GM23338 (cell line): ENCODE data around the gene WDR76. TPM values are rescaled to one million over a fixed set of nuclear protein-coding genes. Genes with fewer than 3 reads are reported as not detected.

Experiments
- ATAC-seq: fragments of 200-7000 bp; cut with Tn5 transposase; 3 replicates; pipeline ENCODE4 v1.9.1; 2020
- DNase-seq: peaks from one replicate; pipeline ENCODE4 v3.0.0-alpha.2; 2015; ENCODE audit warnings: low spot score
- H2AFZ ChIP-seq: fragments of 200-600 bp; sonication (generic); 2 replicates; pipeline ENCODE4 v1.8.0; 2016; ENCODE audit warnings: antibody characterized with exemption, mild to moderate bottlenecking, moderate library complexity
- H3F3A ChIP-seq: fragments of 200-600 bp; sonication (generic); replicated peaks from 2 replicates; pipeline ENCODE4 v1.8.0; 2017; ENCODE audit warnings: antibody characterized with exemption, mixed run types, low read depth
- H3K27ac ChIP-seq: fragments of 200-600 bp; sonication (generic); 2 replicates; pipeline ENCODE4 v1.6.1; 2016; ENCODE audit warnings: low read depth
- H3K27me3 ChIP-seq: fragments of 200-600 bp; sonication (generic); 2 replicates; pipeline ENCODE4 v1.8.0; 2016; ENCODE audit warnings: mild to moderate bottlenecking, mixed run types, moderate library complexity; ENCODE audit not compliant: insufficient read depth
- H3K36me3 ChIP-seq: fragments of 200-600 bp; sonication (generic); 2 replicates; pipeline ENCODE4 v1.8.0; 2016; ENCODE audit warnings: mild to moderate bottlenecking; ENCODE audit not compliant: insufficient read depth
- H3K4me1 ChIP-seq: fragments of 200-600 bp; sonication (generic); 2 replicates; pipeline ENCODE4 v1.8.0; 2016; ENCODE audit warnings: mild to moderate bottlenecking, moderate library complexity; ENCODE audit not compliant: insufficient read depth
- H3K4me2 ChIP-seq: fragments of 200-600 bp; sonication (generic); 2 replicates; pipeline ENCODE4 v1.7.1; 2017; ENCODE audit warnings: mixed run types
- H3K4me3 ChIP-seq: fragments of 200-600 bp; sonication (generic); 2 replicates; pipeline ENCODE4 v1.6.1; 2016; ENCODE audit warnings: mixed run types
- H3K79me2 ChIP-seq: fragments of 200-600 bp; sonication (generic); replicated peaks from 2 replicates; pipeline ENCODE4 v1.8.0; 2017; ENCODE audit warnings: mild to moderate bottlenecking; ENCODE audit not compliant: insufficient read depth
- H3K9me2 ChIP-seq: fragments of 200-600 bp; sonication (generic); 2 replicates; pipeline ENCODE4 v1.8.0; 2017; ENCODE audit not compliant: insufficient read depth
- H4K20me1 ChIP-seq: fragments of 200-600 bp; sonication (generic); replicated peaks from 2 replicates; pipeline ENCODE4 v1.8.0; 2017; ENCODE audit warnings: mild to moderate bottlenecking; ENCODE audit not compliant: insufficient read depth
- H3K27ac Mint-ChIP-seq: 2 replicates; pipeline ENCODE4 v1.8.0; 2020; ENCODE audit warnings: inconsistent platforms, mild to moderate bottlenecking, moderate library complexity, mixed read lengths
- H3K27me3 Mint-ChIP-seq: 3 replicates; pipeline ENCODE4 v1.8.0; 2022; ENCODE audit warnings: low read depth, mild to moderate bottlenecking, moderate library complexity, mixed read lengths, inconsistent platforms; ENCODE audit not compliant: insufficient read depth, poor library complexity
- H3K36me3 Mint-ChIP-seq: 3 replicates; pipeline ENCODE4 v1.8.0; 2021; ENCODE audit warnings: low read depth, mild to moderate bottlenecking, inconsistent platforms, moderate library complexity, mixed read lengths
- H3K4me1 Mint-ChIP-seq: 3 replicates; pipeline ENCODE4 v1.8.0; 2020; ENCODE audit warnings: mild to moderate bottlenecking, inconsistent platforms, mixed read lengths
- H3K4me3 Mint-ChIP-seq: 3 replicates; pipeline ENCODE4 v1.8.0; 2021; ENCODE audit warnings: moderate library complexity, mild to moderate bottlenecking, inconsistent platforms, mixed read lengths
- H3K9me3 Mint-ChIP-seq: 3 replicates; pipeline ENCODE4 v1.8.0; 2020; ENCODE audit warnings: moderate library complexity, mild to moderate bottlenecking, inconsistent platforms, mixed read lengths
- CREB1 ChIP-seq: fragments of 250-450 bp; sonication (Bioruptor Pico); IDR thresholded peaks from 2 replicates; pipeline ENCODE4 v1.5.0; 2020; ENCODE audit warnings: low read depth, mild to moderate bottlenecking, moderate library complexity
- EZH2 ChIP-seq: fragments of 200-600 bp; sonication (generic); IDR thresholded peaks from one replicate; pipeline ENCODE4 v1.8.0; 2017; ENCODE audit warnings: antibody characterized with exemption, mild to moderate bottlenecking, low read depth; ENCODE audit not compliant: unreplicated experiment
- EZH2phosphoT487 ChIP-seq: fragments of 200-600 bp; sonication (generic); IDR thresholded peaks from one replicate; pipeline ENCODE4 v1.8.1; 2018; ENCODE audit warnings: antibody characterized with exemption; ENCODE audit not compliant: unreplicated experiment
- JUNB ChIP-seq: IDR thresholded peaks from one replicate; pipeline ENCODE4 v1.6.1; 2016; ENCODE audit warnings: antibody characterized with exemption; ENCODE audit not compliant: unreplicated experiment
- NANOG ChIP-seq: IDR thresholded peaks from 2 replicates; pipeline ENCODE4 v1.6.1; 2016; ENCODE audit warnings: antibody characterized with exemption, borderline replicate concordance
- POLR2AphosphoS5 ChIP-seq: IDR thresholded peaks from 2 replicates; pipeline ENCODE4 v1.6.1; 2016; ENCODE audit warnings: antibody characterized with exemption, low read depth
- STAT1 ChIP-seq: IDR thresholded peaks from one replicate; pipeline ENCODE4 v1.6.1; 2016; ENCODE audit warnings: antibody characterized with exemption; ENCODE audit not compliant: unreplicated experiment
- ZNF114 ChIP-seq: fragments of 250-450 bp; sonication (Bioruptor Pico); IDR thresholded peaks from 2 replicates; pipeline ENCODE4 v1.5.0; 2020; ENCODE audit warnings: mild to moderate bottlenecking, moderate library complexity
- ZNF331 ChIP-seq: fragments of 250-450 bp; sonication (Bioruptor Pico); IDR thresholded peaks from 2 replicates; pipeline ENCODE4 v1.5.0; 2020; ENCODE audit warnings: low read depth, mild to moderate bottlenecking, moderate library complexity
- polyA plus RNA-seq: library from polyadenylated mRNA; unstranded; fragments of >200 nt; fragmentation: Nextera tagmentation; extraction: Ambion mirVana; gene quantifications from 2 replicates; pipeline ENCODE4 v1.2.1, GENCODE V29; 2016
- total RNA-seq: library from RNA; depleted of rRNA; stranded (reverse); fragments of >200 nt; shearing (Covaris generic); gene quantifications from 2 replicates; pipeline ENCODE4 v1.2.3, GENCODE V29; 2014
- TF ChIP-seq, protein P1 (sequence below): fragments of 250-450 bp; sonication (Bioruptor Pico); IDR thresholded peaks from 2 replicates; pipeline ENCODE4 v1.5.0; 2020; ENCODE audit warnings: mild to moderate bottlenecking, moderate library complexity
- TF ChIP-seq, protein P2 (sequence below): IDR thresholded peaks from 2 replicates; pipeline ENCODE4 v1.6.1; 2016; ENCODE audit warnings: antibody characterized with exemption
- TF ChIP-seq, protein P3 (sequence below), 2 experiments: fragments of 200-600 bp in 1 of 2; sonication (generic) in 1 of 2; conservative IDR thresholded peaks; 2 replicates each; pipeline versions ENCODE4 v1.5.1 to v1.6.1; 2016 to 2017; ENCODE audit warnings: antibody characterized with exemption in 2 of 2, low read depth in 2 of 2, mild to moderate bottlenecking in 2 of 2, moderate library complexity in 1 of 2
- TF ChIP-seq, protein P4 (sequence below): IDR thresholded peaks from one replicate; pipeline ENCODE4 v1.6.1; 2018; ENCODE audit warnings: antibody characterized with exemption; ENCODE audit not compliant: unreplicated experiment

The WDR76 gene
- total and polyA plus RNA-seq, 2 experiments from 2014 or later: 9.7 to 17.8 TPM

DNA sequence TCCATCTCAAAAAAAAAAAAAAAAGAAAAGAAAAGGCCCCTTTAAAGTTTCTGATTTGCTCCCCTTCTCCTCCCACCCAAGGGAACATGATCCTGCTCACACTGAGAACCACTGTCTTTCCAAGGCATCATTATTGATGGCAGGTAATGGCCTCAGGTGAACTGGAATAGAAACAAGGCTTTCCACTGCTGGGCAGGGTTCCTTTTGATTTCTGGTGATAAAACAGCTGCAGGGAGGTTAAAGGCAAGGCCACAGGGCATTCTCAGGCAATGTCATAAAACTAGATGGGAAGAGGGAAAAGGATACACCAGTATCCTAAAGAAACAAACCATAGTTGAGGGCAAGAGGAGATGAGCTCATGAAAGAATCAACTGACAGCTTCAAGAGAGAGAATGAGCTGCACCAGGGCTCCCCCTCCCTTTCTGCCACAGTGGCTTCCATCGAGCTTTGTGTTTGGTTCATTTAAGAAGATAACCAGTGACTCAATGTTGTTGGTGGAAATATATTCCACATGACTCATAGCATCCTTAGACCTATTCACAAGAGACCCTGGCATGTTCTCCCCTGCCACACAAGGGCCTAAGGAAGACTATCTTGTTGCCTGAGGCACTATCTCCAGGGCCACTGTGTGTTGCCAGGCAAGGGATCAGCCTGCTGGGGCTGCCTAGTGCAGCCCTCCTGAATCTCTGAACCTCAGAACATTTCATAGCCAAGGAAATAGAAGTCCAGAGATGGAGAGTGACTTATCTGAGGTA, 86.4 kb downstream of the WDR76 start:
- ATAC-seq: no peak

More for the DNA sequence above, 86.4 kb downstream of the WDR76 start:
- H3K4me3 ChIP-seq: no peak overlapping the region
- H3K9me2 ChIP-seq: no peaks in the 10 kb centered on the region
- Mint-ChIP-seq H3K27me3 (peaks cover 4% of the 10 kb centered on the region), H3K9me3 (no peaks in the 10 kb centered on the region), H3K36me3 (peaks cover 20% of the 10 kb centered on the region), H3K4me3 (no peak overlapping the region), H3K4me1 (peaks cover 7% of the 10 kb centered on the region; the same call in 2 of the 3 replicates), H3K27ac (no peak overlapping the region)
- no peaks in the 10 kb centered on the region; the same call in 1 of the 2 replicates for H4K20me1 ChIP-seq
- no peak overlapping the region for H3K27ac ChIP-seq
- no peaks in the 10 kb centered on the region; the same call in 1 of the 2 replicates for H3K36me3 ChIP-seq
- no peaks in the 10 kb centered on the region for H3K79me2 ChIP-seq
- TF ChIP-seq, protein P1, sequence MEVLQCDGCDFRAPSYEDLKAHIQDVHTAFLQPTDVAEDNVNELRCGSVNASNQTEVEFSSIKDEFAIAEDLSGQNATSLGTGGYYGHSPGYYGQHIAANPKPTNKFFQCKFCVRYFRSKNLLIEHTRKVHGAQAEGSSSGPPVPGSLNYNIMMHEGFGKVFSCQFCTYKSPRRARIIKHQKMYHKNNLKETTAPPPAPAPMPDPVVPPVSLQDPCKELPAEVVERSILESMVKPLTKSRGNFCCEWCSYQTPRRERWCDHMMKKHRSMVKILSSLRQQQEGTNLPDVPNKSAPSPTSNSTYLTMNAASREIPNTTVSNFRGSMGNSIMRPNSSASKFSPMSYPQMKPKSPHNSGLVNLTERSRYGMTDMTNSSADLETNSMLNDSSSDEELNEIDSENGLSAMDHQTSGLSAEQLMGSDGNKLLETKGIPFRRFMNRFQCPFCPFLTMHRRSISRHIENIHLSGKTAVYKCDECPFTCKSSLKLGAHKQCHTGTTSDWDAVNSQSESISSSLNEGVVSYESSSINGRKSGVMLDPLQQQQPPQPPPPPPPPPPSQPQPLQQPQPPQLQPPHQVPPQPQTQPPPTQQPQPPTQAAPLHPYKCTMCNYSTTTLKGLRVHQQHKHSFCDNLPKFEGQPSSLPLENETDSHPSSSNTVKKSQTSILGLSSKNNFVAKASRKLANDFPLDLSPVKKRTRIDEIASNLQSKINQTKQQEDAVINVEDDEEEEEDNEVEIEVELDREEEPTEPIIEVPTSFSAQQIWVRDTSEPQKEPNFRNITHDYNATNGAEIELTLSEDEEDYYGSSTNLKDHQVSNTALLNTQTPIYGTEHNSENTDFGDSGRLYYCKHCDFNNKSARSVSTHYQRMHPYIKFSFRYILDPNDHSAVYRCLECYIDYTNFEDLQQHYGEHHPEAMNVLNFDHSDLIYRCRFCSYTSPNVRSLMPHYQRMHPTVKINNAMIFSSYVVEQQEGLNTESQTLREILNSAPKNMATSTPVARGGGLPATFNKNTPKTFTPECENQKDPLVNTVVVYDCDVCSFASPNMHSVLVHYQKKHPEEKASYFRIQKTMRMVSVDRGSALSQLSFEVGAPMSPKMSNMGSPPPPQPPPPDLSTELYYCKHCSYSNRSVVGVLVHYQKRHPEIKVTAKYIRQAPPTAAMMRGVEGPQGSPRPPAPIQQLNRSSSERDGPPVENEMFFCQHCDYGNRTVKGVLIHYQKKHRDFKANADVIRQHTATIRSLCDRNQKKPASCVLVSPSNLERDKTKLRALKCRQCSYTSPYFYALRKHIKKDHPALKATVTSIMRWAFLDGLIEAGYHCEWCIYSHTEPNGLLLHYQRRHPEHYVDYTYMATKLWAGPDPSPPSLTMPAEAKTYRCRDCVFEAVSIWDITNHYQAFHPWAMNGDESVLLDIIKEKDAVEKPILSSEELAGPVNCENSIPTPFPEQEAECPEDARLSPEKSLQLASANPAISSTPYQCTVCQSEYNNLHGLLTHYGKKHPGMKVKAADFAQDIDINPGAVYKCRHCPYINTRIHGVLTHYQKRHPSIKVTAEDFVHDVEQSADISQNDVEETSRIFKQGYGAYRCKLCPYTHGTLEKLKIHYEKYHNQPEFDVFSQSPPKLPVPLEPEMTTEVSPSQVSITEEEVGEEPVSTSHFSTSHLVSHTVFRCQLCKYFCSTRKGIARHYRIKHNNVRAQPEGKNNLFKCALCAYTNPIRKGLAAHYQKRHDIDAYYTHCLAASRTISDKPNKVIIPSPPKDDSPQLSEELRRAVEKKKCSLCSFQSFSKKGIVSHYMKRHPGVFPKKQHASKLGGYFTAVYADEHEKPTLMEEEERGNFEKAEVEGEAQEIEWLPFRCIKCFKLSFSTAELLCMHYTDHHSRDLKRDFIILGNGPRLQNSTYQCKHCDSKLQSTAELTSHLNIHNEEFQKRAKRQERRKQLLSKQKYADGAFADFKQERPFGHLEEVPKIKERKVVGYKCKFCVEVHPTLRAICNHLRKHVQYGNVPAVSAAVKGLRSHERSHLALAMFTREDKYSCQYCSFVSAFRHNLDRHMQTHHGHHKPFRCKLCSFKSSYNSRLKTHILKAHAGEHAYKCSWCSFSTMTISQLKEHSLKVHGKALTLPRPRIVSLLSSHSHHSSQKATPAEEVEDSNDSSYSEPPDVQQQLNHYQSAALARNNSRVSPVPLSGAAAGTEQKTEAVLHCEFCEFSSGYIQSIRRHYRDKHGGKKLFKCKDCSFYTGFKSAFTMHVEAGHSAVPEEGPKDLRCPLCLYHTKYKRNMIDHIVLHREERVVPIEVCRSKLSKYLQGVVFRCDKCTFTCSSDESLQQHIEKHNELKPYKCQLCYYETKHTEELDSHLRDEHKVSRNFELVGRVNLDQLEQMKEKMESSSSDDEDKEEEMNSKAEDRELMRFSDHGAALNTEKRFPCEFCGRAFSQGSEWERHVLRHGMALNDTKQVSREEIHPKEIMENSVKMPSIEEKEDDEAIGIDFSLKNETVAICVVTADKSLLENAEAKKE (CRISPR knock-in tag): no peak
- TF ChIP-seq EZH2phosphoT487 (no peak), JUNB (no peak), ZNF331 (CRISPR knock-in tag) (no peak), CREB1 (CRISPR knock-in tag) (no peak), ZNF114 (CRISPR knock-in tag) (no peak), POLR2AphosphoS5 (no peak), STAT1 (no peak), EZH2 (no peak), NANOG (no peak)
- TF ChIP-seq, protein P2, sequence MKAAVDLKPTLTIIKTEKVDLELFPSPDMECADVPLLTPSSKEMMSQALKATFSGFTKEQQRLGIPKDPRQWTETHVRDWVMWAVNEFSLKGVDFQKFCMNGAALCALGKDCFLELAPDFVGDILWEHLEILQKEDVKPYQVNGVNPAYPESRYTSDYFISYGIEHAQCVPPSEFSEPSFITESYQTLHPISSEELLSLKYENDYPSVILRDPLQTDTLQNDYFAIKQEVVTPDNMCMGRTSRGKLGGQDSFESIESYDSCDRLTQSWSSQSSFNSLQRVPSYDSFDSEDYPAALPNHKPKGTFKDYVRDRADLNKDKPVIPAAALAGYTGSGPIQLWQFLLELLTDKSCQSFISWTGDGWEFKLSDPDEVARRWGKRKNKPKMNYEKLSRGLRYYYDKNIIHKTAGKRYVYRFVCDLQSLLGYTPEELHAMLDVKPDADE: no peak
- TF ChIP-seq, protein P3, sequence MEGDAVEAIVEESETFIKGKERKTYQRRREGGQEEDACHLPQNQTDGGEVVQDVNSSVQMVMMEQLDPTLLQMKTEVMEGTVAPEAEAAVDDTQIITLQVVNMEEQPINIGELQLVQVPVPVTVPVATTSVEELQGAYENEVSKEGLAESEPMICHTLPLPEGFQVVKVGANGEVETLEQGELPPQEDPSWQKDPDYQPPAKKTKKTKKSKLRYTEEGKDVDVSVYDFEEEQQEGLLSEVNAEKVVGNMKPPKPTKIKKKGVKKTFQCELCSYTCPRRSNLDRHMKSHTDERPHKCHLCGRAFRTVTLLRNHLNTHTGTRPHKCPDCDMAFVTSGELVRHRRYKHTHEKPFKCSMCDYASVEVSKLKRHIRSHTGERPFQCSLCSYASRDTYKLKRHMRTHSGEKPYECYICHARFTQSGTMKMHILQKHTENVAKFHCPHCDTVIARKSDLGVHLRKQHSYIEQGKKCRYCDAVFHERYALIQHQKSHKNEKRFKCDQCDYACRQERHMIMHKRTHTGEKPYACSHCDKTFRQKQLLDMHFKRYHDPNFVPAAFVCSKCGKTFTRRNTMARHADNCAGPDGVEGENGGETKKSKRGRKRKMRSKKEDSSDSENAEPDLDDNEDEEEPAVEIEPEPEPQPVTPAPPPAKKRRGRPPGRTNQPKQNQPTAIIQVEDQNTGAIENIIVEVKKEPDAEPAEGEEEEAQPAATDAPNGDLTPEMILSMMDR (conservative IDR thresholded peaks at IDR 0.05; ENCODE audit: low read depth in 2 of 2): no peak
- TF ChIP-seq, protein P4, sequence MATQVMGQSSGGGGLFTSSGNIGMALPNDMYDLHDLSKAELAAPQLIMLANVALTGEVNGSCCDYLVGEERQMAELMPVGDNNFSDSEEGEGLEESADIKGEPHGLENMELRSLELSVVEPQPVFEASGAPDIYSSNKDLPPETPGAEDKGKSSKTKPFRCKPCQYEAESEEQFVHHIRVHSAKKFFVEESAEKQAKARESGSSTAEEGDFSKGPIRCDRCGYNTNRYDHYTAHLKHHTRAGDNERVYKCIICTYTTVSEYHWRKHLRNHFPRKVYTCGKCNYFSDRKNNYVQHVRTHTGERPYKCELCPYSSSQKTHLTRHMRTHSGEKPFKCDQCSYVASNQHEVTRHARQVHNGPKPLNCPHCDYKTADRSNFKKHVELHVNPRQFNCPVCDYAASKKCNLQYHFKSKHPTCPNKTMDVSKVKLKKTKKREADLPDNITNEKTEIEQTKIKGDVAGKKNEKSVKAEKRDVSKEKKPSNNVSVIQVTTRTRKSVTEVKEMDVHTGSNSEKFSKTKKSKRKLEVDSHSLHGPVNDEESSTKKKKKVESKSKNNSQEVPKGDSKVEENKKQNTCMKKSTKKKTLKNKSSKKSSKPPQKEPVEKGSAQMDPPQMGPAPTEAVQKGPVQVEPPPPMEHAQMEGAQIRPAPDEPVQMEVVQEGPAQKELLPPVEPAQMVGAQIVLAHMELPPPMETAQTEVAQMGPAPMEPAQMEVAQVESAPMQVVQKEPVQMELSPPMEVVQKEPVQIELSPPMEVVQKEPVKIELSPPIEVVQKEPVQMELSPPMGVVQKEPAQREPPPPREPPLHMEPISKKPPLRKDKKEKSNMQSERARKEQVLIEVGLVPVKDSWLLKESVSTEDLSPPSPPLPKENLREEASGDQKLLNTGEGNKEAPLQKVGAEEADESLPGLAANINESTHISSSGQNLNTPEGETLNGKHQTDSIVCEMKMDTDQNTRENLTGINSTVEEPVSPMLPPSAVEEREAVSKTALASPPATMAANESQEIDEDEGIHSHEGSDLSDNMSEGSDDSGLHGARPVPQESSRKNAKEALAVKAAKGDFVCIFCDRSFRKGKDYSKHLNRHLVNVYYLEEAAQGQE: no peak
- H2AFZ ChIP-seq: no peak overlapping the region
- H3K27me3 ChIP-seq: no peaks in the 10 kb centered on the region
- H3K4me2 ChIP-seq: no peak overlapping the region
- no peaks in the 10 kb centered on the region for H3F3A ChIP-seq
- DNase-seq: no peak
- H3K4me1 ChIP-seq: no peaks in the 10 kb centered on the region
